Caco-2 (cell line): ENCODE measurements around the gene ST6GAL1. TPM values are rescaled to one million over a fixed set of nuclear protein-coding genes. Genes with fewer than 3 reads are reported as not detected.

Source experiments
- BruUV-seq: library from RNA; stranded (reverse); fragments of 400-500 nt; replicated peaks from 2 replicates; lab custom pipeline; 2021; lab: Mats Ljungman, UMichigan
- CTCF ChIA-PET: fragments of 300-600 bp; sonication (Branson Sonifier 250); formaldehyde crosslinking; loops from one replicate; lab custom pipeline; 2022; ENCODE audit warnings: antibody characterized with exemption; lab: Charles Lee
- POLR2A ChIA-PET: fragments of 300-600 bp; sonication (Branson Sonifier 250); formaldehyde crosslinking; loops from one replicate; lab custom pipeline; 2022; ENCODE audit warnings: antibody characterized with exemption; lab: Charles Lee
- DNase-seq, 2 experiments: peaks; one replicate each; pipeline versions ENCODE4 v3.0.0 to v3.0.0-alpha.2; 2020 to 2022
- H3K27me3 ChIP-seq: replicated peaks from 2 replicates; pipeline ENCODE4 v1.6.0; 2011; ENCODE audit warnings: low read length; ENCODE audit not compliant: control insufficient read depth, insufficient read depth
- H3K36me3 ChIP-seq: 2 replicates; pipeline ENCODE4 v1.5.1; 2011; ENCODE audit warnings: low read length; ENCODE audit not compliant: control insufficient read depth, insufficient read depth
- H3K4me1 ChIP-seq: fragments of 250-450 bp; sonication (Bioruptor Pico); 2 replicates; pipeline ENCODE4 v1.5.1; 2020; ENCODE audit warnings: mild to moderate bottlenecking
- H3K4me3 ChIP-seq: 2 replicates; pipeline ENCODE4 v1.5.1; 2011; ENCODE audit warnings: low read depth, mild to moderate bottlenecking, control low read depth, low read length
- H3K9me3 ChIP-seq: fragments of 250-450 bp; sonication (Bioruptor Pico); 2 replicates; pipeline ENCODE4 v1.5.1; 2020; ENCODE audit warnings: mild to moderate bottlenecking, moderate library complexity
- H3K27ac Mint-ChIP-seq: one replicate; pipeline ENCODE4 v1.8.0; 2022; ENCODE audit warnings: mixed read lengths; ENCODE audit not compliant: unreplicated experiment
- H3K27me3 Mint-ChIP-seq: one replicate; pipeline ENCODE4 v1.8.0; 2022; ENCODE audit warnings: mixed read lengths; ENCODE audit not compliant: insufficient read depth, unreplicated experiment
- H3K36me3 Mint-ChIP-seq: one replicate; pipeline ENCODE4 v1.8.0; 2022; ENCODE audit warnings: mild to moderate bottlenecking, mixed read lengths; ENCODE audit not compliant: insufficient read depth, unreplicated experiment
- H3K4me1 Mint-ChIP-seq: one replicate; pipeline ENCODE4 v1.8.0; 2022; ENCODE audit warnings: low read depth, mixed read lengths; ENCODE audit not compliant: unreplicated experiment
- H3K4me3 Mint-ChIP-seq: one replicate; pipeline ENCODE4 v1.8.0; 2022; ENCODE audit warnings: mild to moderate bottlenecking, moderate library complexity, mixed read lengths; ENCODE audit not compliant: unreplicated experiment
- H3K9me3 Mint-ChIP-seq: one replicate; pipeline ENCODE4 v1.8.0; 2022; ENCODE audit warnings: mixed read lengths; ENCODE audit not compliant: unreplicated experiment
- CTCF ChIP-seq, 2 experiments: fragments of 200-600 bp in 1 of 2; IDR thresholded peaks; 1 replicate in 1 of 2; 2 replicates in 1 of 2; pipeline versions ENCODE4 v1.5.1 to v1.8.0; 2011 to 2022; ENCODE audit warnings: antibody characterized with exemption in 1 of 2, control low read depth in 1 of 2, inconsistent platforms in 1 of 2, low read depth in 1 of 2, low read length in 1 of 2, mild to moderate bottlenecking in 1 of 2, moderate library complexity in 1 of 2; ENCODE audit not compliant: insufficient read depth in 1 of 2, severe bottlenecking in 1 of 2, unreplicated experiment in 1 of 2
- intact Hi-C: fragments of 100-400 bp; cut with micrococcal nuclease; formaldehyde crosslinking; loops from one replicate; pipeline ENCODE4 v1.10.0; 2022; ENCODE audit not compliant: unreplicated experiment
- total RNA-seq: library from RNA; stranded (reverse); gene quantifications from 2 replicates; pipeline ENCODE4 v1.2.3, GENCODE V29; 2022

Gene ST6GAL1
- total RNA-seq, 1 experiment from 2014 or later: 34.6 TPM

DNA sequence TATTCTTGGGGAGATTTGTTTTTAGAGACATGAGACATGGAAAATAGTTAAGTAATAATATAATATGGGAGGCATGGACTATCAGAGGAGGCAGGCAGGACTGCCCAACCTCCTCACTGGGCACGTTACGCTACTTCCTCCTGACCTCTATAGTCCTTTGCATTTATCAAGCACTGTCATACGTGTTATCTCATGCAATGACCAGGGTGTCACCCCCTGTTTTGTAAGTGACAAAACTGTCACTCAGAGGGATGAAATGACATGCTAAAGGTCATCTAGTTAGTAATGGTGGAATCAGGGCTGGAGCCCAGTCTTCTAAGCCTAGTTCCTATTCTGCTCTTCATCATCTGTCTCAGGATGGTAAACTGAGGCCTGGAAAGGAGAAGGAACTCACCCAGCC lies 66.7 kb downstream of the ST6GAL1 start:
- Histone ChIP-seq H3K9me3 (no peaks in the 10 kb centered on the region), H3K4me1 (no peaks in the 10 kb centered on the region), H3K36me3 (no peaks in the 10 kb centered on the region), H3K27me3 (no peaks in the 10 kb centered on the region), H3K4me3 (no peak overlapping the region)
- Mint-ChIP-seq H3K27me3 (no peaks in the 10 kb centered on the region), H3K9me3 (no peaks in the 10 kb centered on the region), H3K36me3 (no peaks in the 10 kb centered on the region), H3K4me1 (no peaks in the 10 kb centered on the region), H3K4me3 (no peak overlapping the region), H3K27ac (no peak overlapping the region)
- DNase-seq: no peak
- TF ChIP-seq CTCF (IDR thresholded peaks at IDR 0.05; ENCODE audit: insufficient read depth in 1 of 2, low read depth in 1 of 2, low read length in 1 of 2, severe bottlenecking in 1 of 2, unreplicated experiment in 1 of 2): no peak
- ChIA-PET POLR2A (no interaction called here), CTCF (no interaction called here)
- intact Hi-C loops: no loop called here
- BruUV-seq: no TSS peak

GRCh38 chr3:186997473-186997939 lies 67.2 kb downstream of the ST6GAL1 start:
- Mint-ChIP-seq H3K9me3 (no peaks in the 10 kb centered on the region), H3K27me3 (no peaks in the 10 kb centered on the region), H3K36me3 (no peaks in the 10 kb centered on the region), H3K4me3 (no peak overlapping the region), H3K4me1 (no peaks in the 10 kb centered on the region), H3K27ac (no peak overlapping the region)
- no peaks in the 10 kb centered on the region for H3K9me3 ChIP-seq
- no peaks in the 10 kb centered on the region for H3K4me1 ChIP-seq
- intact Hi-C loops: no loop called here
- H3K36me3 ChIP-seq: no peaks in the 10 kb centered on the region
- no peaks in the 10 kb centered on the region for H3K27me3 ChIP-seq
- BruUV-seq: no TSS peak
- DNase-seq: no peak
- TF ChIP-seq CTCF (IDR thresholded peaks at IDR 0.05; ENCODE audit: insufficient read depth in 1 of 2, low read depth in 1 of 2, low read length in 1 of 2, severe bottlenecking in 1 of 2, unreplicated experiment in 1 of 2): no peak
- POLR2A ChIA-PET: no interaction called here
- no peak overlapping the region for H3K4me3 ChIP-seq
- CTCF ChIA-PET: no interaction called here

DNA sequence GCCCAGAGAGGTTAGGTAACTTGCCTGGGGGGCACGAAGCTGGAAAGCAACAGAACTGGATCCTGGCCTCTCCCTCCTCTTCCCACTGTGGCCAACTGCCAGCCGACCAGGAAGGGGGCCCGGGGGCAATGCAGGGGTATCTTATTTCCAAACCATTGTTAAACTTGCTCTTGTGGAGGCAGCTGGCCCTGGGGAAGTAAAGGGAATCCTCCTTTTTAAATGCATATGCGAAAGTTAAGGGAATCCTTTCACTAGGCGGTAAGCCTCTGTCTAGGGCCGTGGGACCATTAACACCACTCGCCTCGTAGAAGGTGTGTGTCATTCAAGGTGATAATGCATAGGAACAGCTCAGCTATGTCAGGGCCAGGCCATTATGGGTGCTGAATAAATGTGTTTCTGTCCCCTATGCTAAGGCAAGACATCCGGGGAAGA lies 68.6 kb downstream of the ST6GAL1 start:
- CTCF ChIA-PET: no interaction called here
- no peak for TF ChIP-seq CTCF (IDR thresholded peaks at IDR 0.05; ENCODE audit: insufficient read depth in 1 of 2, low read depth in 1 of 2, low read length in 1 of 2, severe bottlenecking in 1 of 2, unreplicated experiment in 1 of 2)
- intact Hi-C loops: no loop called here

More for the DNA sequence above, 68.6 kb downstream of the ST6GAL1 start:
- H3K27me3 Mint-ChIP-seq: no peaks in the 10 kb centered on the region
- H3K4me1 Mint-ChIP-seq: no peaks in the 10 kb centered on the region
- H3K9me3 Mint-ChIP-seq: no peaks in the 10 kb centered on the region
- DNase-seq: no peak
- H3K4me3 Mint-ChIP-seq: no peak overlapping the region
- H3K36me3 ChIP-seq: no peaks in the 10 kb centered on the region
- POLR2A ChIA-PET: no interaction called here
- no TSS peak for BruUV-seq
- no peaks in the 10 kb centered on the region for H3K4me1 ChIP-seq
- H3K4me3 ChIP-seq: no peak overlapping the region
- no peaks in the 10 kb centered on the region for H3K36me3 Mint-ChIP-seq
- no peak overlapping the region for H3K27ac Mint-ChIP-seq
- H3K9me3 ChIP-seq: no peaks in the 10 kb centered on the region
- H3K27me3 ChIP-seq: no peaks in the 10 kb centered on the region
